Measurements from ENCODE around the gene C15orf40.
A peak's percentile ranks its signal among the peaks of the same experiment; 100 is the strongest.
"Not testable (repeated sequence)": the region's sequence is repeated elsewhere in the genome, so short reads cannot be mapped to it uniquely, and the experiment has no call there.

C15orf40 gene

DNA sequence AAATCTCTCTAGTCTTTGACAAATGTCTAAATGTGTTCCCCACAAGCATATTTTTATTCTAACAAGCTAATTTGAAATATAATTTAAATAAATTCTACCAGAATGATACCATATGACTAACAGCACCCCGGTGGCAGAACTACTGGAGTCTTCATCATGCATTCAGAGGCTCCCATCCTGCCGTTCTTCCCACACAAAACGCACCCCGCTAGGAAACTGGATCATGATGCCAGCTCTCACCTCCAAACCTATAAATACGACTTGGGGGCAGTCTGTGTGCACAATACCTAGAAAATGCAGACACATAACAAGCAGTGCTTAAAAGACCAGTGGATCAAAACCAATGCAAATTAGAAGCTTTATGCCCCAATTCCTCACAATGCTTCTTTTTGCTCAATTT, 67.4 kb downstream of the C15orf40 start:
- no peak overlapping the region for H3K4me3 ChIP-seq (ENCODE audit: low read depth, low read length)
- DNase-seq (ENCODE audit: low read depth), result no peak
- TF ChIP-seq POLR2A (IDR thresholded peaks at IDR 0.05; ENCODE audit: extremely low read depth, insufficient read length) (no peak), MYC (IDR thresholded peaks at IDR 0.05; ENCODE audit: low read depth, low read length) (no peak)
- TF ChIP-seq, protein P1, sequence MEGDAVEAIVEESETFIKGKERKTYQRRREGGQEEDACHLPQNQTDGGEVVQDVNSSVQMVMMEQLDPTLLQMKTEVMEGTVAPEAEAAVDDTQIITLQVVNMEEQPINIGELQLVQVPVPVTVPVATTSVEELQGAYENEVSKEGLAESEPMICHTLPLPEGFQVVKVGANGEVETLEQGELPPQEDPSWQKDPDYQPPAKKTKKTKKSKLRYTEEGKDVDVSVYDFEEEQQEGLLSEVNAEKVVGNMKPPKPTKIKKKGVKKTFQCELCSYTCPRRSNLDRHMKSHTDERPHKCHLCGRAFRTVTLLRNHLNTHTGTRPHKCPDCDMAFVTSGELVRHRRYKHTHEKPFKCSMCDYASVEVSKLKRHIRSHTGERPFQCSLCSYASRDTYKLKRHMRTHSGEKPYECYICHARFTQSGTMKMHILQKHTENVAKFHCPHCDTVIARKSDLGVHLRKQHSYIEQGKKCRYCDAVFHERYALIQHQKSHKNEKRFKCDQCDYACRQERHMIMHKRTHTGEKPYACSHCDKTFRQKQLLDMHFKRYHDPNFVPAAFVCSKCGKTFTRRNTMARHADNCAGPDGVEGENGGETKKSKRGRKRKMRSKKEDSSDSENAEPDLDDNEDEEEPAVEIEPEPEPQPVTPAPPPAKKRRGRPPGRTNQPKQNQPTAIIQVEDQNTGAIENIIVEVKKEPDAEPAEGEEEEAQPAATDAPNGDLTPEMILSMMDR (IDR thresholded peaks at IDR 0.05; ENCODE audit: low read depth, low read length), result no peak
- TF ChIP-seq, protein P2, sequence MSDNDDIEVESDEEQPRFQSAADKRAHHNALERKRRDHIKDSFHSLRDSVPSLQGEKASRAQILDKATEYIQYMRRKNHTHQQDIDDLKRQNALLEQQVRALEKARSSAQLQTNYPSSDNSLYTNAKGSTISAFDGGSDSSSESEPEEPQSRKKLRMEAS (IDR thresholded peaks at IDR 0.05; ENCODE audit: low read depth, low read length), result no peak

DNA sequence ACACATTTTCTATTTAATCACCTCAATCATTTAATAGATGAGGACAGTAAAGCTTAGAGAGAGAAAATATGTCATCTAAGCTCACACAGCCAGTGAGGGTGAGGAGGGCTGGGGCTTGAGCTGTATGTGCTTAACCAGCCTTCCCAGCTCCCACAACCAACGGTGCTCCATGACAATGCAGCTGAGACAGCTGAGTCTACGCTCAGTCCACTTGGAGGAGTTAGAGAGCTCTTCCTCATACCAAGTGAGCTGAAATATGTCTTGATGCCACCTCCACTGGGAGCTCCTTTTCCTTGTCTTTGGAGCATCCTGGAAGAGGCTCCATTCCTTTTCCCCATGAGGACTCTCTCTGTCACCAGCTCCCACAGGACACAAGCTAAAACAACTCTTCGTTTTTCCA, 68.3 kb downstream of the C15orf40 start:
- no peak overlapping the region for H3K4me3 ChIP-seq (ENCODE audit: low read depth, low read length)
- TF ChIP-seq MYC (IDR thresholded peaks at IDR 0.05; ENCODE audit: low read depth, low read length), result no peak
- TF ChIP-seq, protein P1 (IDR thresholded peaks at IDR 0.05; ENCODE audit: low read depth, low read length), result peak; percentile 10
- peak; percentile 21 for DNase-seq (ENCODE audit: low read depth)

DNA sequence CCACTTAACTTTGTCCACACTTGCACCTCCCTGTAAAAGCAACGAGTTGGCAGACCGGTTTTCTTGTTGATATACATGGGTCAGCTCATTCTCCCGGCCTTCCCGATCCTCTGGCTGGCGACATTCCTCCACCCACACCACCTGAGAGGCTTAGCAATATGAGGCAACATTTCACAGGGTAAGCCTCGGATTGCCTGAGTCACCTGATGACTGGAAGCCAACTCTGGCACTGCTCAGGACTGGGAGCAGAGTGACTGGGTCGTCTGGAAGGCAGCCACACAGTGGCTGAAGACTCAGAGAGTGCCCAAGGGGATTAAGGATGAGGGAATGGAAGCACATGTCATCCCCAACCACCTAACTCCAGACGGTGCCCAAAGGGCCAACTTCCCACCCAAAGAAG, 68.7 kb downstream of the C15orf40 start:
- TF ChIP-seq, protein P2 (IDR thresholded peaks at IDR 0.05; ENCODE audit: low read depth, low read length), result no peak
- no peak for TF ChIP-seq POLR2A (IDR thresholded peaks at IDR 0.05; ENCODE audit: extremely low read depth, insufficient read length)
- TF ChIP-seq, protein P1 (IDR thresholded peaks at IDR 0.05; ENCODE audit: low read depth, low read length), result no peak
- no peak for TF ChIP-seq MYC (IDR thresholded peaks at IDR 0.05; ENCODE audit: low read depth, low read length)
- no peak overlapping the region for H3K4me3 ChIP-seq (ENCODE audit: low read depth, low read length)
- no peak for DNase-seq (ENCODE audit: low read depth)

DNA sequence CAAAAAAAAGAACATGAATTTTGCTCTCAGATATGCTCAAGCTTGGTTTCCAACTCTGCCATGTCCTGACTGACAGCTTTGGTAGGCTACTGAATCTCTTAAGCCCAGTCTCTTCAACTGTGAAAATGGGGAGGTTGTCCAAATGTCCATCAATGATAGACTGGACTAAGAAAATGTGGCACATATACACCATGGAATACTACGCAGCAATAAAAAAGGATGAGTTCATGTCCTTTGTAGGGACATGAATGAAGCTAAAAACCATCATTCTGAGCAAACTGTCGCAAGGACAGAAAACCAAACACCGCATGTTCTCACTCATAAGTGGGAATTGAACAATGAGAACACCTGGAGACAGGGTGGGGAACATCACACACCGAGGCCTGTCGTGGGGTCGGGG, 71.8 kb downstream of the C15orf40 start:
- H3K4me3 ChIP-seq (ENCODE audit: low read depth, low read length); DNase-seq (ENCODE audit: low read depth): not testable (repeated sequence)

All from NB4 (cell line).